HG02970 (cell line): ENCODE data around the gene TMEM88.

Source experiments
- ATAC-seq: cut with Tn5 transposase; IDR thresholded peaks from one replicate; pipeline ENCODE4 v1.9.1; 2021; ENCODE audit warnings: mild to moderate bottlenecking, moderate library complexity, moderate number of reproducible peaks; ENCODE audit not compliant: unreplicated experiment, low FRiP score

The TMEM88 gene

GRCh38 chr17:7883781-7884386 lies 29.0 kb downstream of the TMEM88 start:
- ATAC-seq = no peak

- no peak for ATAC-seq
Measured at GRCh38 chr17:7884581-7885366, 29.9 kb downstream of the TMEM88 start.

GRCh38 chr17:7885367-7886226 lies 30.7 kb downstream of the TMEM88 start:
- no peak for ATAC-seq

GRCh38 chr17:7886227-7887037 lies 31.6 kb downstream of the TMEM88 start:
- ATAC-seq = no peak

GRCh38 chr17:7887038-7887481 lies 32.2 kb downstream of the TMEM88 start:
- no peak for ATAC-seq

GRCh38 chr17:7887482-7888183 lies 32.8 kb downstream of the TMEM88 start:
- peak; percentile 36 for ATAC-seq

GRCh38 chr17:7888184-7888920 lies 33.5 kb downstream of the TMEM88 start, which contains the start of gene CHD3:
TSS of gene CHD3 (plus strand) at chr17:7888789. CDS start at chr17:7889001, 212 bp downstream.
- no peak for ATAC-seq

GRCh38 chr17:7889166-7889955 lies 34.5 kb downstream of the TMEM88 start:
- ATAC-seq = no peak

GRCh38 chr17:7893187-7893880 lies 38.5 kb downstream of the TMEM88 start:
- ATAC-seq = no peak

GRCh38 chr17:7894226-7894625 lies 39.4 kb downstream of the TMEM88 start:
- ATAC-seq = no peak

GRCh38 chr17:7894866-7895265 lies 40.0 kb downstream of the TMEM88 start:
- no peak for ATAC-seq

- no peak for ATAC-seq
Measured at GRCh38 chr17:7897090-7897489, 42.2 kb downstream of the TMEM88 start.

GRCh38 chr17:7897773-7898172 lies 42.9 kb downstream of the TMEM88 start:
- no peak for ATAC-seq

- ATAC-seq = no peak
Measured at GRCh38 chr17:7903154-7904103, 48.6 kb downstream of the TMEM88 start.
